Measurements from ENCODE around the gene TSGA10IP.
A peak's percentile ranks its signal among the peaks of the same experiment; 100 is the strongest.

Gene TSGA10IP

DNA sequence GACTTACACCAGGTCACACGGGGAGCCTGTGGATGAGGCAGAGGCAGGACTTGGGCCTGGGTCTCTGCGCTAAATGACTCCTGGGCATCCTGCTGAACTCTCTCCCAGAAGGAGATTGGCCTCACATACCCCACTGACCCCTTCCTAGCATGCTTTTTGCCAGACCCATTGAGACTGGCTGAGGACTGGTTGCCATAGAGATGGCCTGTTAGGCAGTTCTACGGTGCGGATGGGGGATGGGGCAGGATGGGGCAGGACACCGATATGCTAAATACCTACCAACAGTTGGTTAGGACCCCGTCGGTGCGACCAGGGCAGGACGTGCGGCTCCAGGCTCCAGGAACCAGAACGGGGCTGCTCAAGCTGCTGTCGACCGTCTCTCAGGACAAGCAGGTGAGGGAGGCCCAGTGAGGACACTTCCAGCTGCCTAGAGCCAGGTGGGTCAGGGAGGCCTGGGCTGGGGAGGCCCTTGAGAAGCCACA lies at the start of gene TSGA10IP:
Gene TSGA10IP, plus strand, starts transcription at position 51 of the 482 bp plus-strand sequence. Its CDS starts 196 bp downstream, at position 247.
- no peak for DNase-seq (ENCODE audit: low read depth)

- DNase-seq (ENCODE audit: low read depth), result no peak
Observed at GRCh38 chr11:65895482-65895981, 49.7 kb upstream of the TSGA10IP start.

- DNase-seq (ENCODE audit: low read depth), result no peak
Observed at GRCh38 chr11:65896034-65896999, 49.0 kb upstream of the TSGA10IP start.

DNA sequence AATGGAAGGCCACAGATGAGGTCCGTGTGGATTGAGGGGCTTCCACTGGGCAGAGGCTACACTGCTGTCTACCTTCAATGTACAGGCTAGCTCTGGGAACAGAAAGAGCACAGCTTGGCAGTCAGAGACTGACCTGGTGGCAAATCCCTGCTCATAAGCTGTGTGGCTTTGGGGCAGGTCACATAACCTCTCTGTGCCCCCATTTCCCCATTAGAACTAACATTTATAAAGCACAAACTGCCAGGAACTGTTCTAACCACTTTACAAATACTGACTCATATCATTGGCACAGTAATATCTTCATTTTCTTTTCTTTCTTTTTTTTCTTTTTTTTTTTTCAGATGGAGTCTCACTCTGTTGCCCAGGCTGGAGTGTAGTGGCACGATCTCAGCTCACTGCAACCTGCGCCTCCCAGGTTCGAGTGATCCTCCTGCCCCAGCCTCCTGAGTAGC lies 48.2 kb upstream of the TSGA10IP start:
- no peak for DNase-seq (ENCODE audit: low read depth)

DNA sequence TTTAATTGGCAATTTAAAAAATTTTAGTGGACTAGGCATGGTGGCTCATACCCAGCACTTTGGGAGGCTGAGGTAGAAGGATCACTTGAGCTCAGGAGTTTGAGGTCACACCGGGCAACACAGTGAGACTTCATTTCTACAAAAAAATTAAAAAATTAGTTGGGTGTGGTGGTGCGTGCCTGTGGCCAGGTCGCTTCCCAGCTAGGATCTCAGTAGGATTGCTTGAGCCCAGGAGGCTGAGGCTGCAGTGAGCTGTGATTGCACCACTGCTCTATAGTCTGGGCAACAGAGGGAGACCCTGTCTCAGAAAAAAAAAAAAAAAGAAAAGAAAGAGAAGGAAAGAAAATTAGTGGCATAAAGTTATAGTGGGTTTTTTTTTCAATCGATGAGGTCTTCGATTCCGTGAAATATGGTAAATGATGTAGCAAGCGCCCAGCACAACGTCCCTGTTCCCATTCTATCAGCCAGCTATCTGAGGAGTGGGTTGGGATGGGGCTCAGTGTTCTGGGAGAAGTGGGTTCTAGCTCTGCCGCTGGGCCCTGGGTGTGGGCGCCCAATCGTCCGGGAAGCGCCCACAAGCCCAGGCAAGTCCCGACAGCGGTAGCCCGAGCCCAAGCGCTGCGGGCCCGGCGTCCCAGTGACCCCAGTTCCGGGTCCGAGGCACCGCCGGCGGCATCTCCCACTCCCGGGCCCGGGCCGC lies 46.5 kb upstream of the TSGA10IP start:
- no peak for DNase-seq (ENCODE audit: low read depth)

DNA sequence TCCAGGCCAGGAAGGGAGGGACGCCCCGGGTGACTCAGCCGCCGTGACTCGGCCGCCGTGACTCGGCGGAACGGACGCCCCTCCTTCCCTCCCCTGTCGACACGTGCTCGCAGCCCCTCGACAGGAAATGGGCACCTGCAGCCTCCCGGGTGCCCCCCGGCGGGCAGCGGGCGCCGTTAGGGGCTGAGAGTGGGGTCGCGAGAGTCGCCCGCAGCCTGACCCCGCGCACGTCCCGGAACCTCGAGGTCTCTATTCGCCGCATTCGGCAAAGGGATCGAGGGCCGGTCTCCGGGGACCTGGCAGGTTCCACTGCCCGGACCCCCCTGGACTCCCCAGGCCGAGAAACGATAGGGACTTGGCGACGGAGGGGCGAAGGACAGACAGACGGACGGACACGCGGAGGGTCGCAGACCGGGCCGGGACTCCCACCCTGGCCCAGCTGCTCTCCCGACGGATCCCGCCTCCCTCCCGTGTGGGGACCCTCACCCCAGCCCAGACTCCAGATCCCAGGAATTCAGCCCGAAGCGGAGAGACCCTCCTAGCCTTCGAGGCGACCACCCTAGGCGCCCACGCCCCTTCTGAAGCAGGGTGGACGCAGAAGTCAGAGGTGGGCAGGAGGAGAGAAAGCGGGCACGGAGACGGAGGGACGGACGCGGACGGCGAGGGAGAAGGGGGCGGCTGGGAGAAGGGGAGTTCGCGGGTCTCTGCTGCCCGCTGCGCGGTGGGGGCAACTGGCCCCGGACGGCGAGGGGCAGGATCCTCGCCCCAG lies 45.7 kb upstream of the TSGA10IP start:
- DNase-seq (ENCODE audit: low read depth), result peak; percentile 36

- peak; percentile 76 for DNase-seq (ENCODE audit: low read depth)
Observed at GRCh38 chr11:65900125-65900898, 45.0 kb upstream of the TSGA10IP start, which contains the start of gene FOSL1. Gene FOSL1 (minus strand): TSS chr11:65900388. CDS start chr11:65900339, 49 bp downstream.

- no peak for DNase-seq (ENCODE audit: low read depth)
Observed at GRCh38 chr11:65900899-65901180, 44.4 kb upstream of the TSGA10IP start.

DNA sequence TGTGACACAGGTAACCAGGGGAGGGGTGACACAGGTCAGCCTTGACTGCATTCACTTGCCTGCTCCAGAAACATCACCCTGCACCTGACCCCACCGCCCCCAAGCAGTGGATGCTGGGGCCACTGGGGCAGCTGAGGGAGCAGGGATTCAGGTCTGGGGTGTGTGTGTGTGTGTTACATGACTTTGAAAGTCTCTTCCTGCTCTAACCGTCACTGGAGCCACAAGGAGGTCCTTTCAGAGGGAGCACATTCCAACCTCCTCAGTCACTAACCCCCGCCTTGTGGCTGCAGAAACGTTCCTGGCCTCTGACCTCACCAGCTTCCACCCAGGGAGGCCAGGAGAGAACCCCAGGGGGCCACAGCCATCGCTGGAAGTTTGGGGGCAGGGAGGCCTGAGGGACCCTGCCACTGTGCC lies 42.2 kb upstream of the TSGA10IP start:
- DNase-seq (ENCODE audit: low read depth), result peak; percentile 84

GRCh38 chr11:65903715-65904114 lies 41.6 kb upstream of the TSGA10IP start:
- no peak for DNase-seq (ENCODE audit: low read depth)

DNA sequence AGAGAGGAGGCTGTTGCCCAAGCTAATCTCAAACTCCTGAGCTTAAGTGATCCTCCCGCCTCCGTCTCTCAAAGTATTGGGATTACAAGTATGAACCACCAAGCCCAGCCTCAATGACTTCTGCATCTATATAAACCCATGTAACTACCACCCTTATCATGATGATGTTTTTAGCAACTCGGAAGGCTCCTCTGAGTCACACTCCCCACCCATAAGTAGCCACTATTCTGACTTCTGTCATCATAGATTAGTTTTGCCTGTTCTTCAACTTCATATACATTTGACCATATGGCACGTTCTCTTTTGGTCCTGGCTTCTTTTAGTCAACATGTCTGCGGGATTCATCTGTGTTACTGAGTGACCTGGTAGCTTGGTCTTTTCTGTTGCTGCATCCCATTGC lies 38.7 kb upstream of the TSGA10IP start:
- DNase-seq (ENCODE audit: low read depth), result no peak

GRCh38 chr11:65907878-65908277 lies 37.4 kb upstream of the TSGA10IP start:
- DNase-seq (ENCODE audit: low read depth), result no peak

GRCh38 chr11:65911682-65912568 lies 33.4 kb upstream of the TSGA10IP start:
- peak; percentile 69 for DNase-seq (ENCODE audit: low read depth)

GRCh38 chr11:65912845-65913244 lies 32.4 kb upstream of the TSGA10IP start:
- peak; percentile 53 for DNase-seq (ENCODE audit: low read depth)

DNA sequence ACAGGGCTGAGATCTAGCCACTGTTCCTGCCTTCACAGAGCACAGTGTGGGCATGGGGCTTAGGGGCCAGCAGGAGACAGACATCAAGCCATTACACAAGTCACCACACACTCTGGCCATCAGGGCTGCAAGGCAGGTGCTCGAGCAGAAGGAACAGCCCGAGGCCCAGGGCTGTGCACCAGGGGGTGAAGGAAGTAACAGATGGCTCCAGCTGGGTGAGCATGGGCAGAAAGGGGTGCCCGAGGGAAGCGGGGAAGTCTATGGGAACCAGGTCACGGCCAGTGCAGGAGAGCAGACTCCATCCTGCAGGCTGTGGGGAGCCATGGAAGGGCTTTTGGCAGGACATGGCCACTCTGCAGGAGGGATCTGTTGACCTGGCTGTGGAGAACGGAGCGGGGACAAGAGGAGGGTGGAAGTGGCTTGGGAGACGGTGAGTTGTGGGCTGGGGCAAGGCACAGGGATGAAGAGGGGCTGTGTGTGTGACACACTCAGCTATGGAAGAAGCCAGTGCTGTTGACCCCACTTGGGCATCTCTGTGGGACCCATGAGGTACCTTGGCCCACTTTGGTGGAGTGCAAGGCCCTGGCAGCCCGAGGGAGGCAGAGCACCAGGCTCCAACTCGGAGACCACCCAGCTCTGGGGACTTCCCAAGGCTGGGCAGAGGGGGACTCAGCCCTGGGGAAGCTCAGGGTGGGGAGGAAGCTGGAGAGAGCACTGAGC lies 30.0 kb upstream of the TSGA10IP start:
- DNase-seq (ENCODE audit: low read depth), result no peak

DNA sequence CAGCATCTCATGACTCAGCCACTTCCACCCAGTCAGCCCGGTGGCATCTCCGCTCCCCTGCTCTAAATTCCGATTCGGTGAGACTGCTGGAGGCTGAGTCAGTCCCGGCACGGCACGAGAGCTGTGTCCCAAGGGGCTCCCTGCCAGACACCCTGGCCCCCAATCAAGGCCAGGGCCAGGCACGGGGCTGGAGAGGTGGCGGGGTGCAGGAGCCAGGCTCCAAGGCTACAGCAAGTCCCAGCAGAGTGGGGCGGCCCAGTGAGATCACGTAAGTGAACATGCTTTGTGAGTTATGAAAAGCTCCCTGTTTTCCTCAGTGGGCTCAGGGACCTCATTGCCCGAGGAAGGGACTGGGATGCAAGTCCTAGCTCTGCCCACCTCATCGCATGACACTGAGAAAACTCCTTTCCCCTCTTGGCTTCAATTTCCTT lies 29.4 kb upstream of the TSGA10IP start:
- DNase-seq (ENCODE audit: low read depth), result peak; percentile 95

GRCh38 chr11:65916391-65916790 lies 28.9 kb upstream of the TSGA10IP start:
- no peak for DNase-seq (ENCODE audit: low read depth)

- no peak for DNase-seq (ENCODE audit: low read depth)
Observed at GRCh38 chr11:65917077-65917433, 28.2 kb upstream of the TSGA10IP start.

- DNase-seq (ENCODE audit: low read depth), result no peak
Observed at GRCh38 chr11:65917434-65918210, 27.7 kb upstream of the TSGA10IP start.
